CD14-positive monocyte (primary cell): ENCODE measurements around the gene LSG1. TPM values are rescaled to one million over a fixed set of nuclear protein-coding genes. Genes with fewer than 3 reads are reported as not detected.

Experiments
- DNase-seq, 3 donors: peaks; one replicate each; pipeline ENCODE4 v3.0.0-alpha.2; 2011 to 2022
- H2AFZ ChIP-seq: 2 replicates; pipeline ENCODE4 v1.6.0; 2012; ENCODE audit warnings: mild to moderate bottlenecking, low read depth, low read length, inconsistent platforms; ENCODE audit not compliant: insufficient read depth, poor library complexity, severe bottlenecking
- H3K27ac ChIP-seq, 2 donors: 1 replicate in 1 of 2; 2 replicates in 1 of 2; pipeline ENCODE4 v1.5.1; 2012 to 2013; ENCODE audit warnings: low read length in 2 of 2, control low read depth in 1 of 2, inconsistent platforms in 1 of 2, low read depth in 1 of 2, mild to moderate bottlenecking in 1 of 2
- H3K27me3 ChIP-seq, 2 donors: one replicate each; pipeline versions ENCODE4 v1.6.0 to v1.6.1; 2011 to 2013; ENCODE audit warnings: low read length in 2 of 2; ENCODE audit not compliant: control insufficient read depth in 2 of 2, insufficient read depth in 2 of 2
- H3K36me3 ChIP-seq, 2 donors: replicated peaks in 1 of 2; 1 replicate in 1 of 2; 2 replicates in 1 of 2; pipeline versions ENCODE4 v1.5.1 to v1.6.1; 2012 to 2013; ENCODE audit warnings: low read length in 2 of 2, control low read depth in 1 of 2, inconsistent platforms in 1 of 2, mild to moderate bottlenecking in 1 of 2; ENCODE audit not compliant: insufficient read depth in 2 of 2, control insufficient read depth in 1 of 2
- H3K4me1 ChIP-seq, 2 donors: 1 replicate in 1 of 2; 2 replicates in 1 of 2; pipeline versions ENCODE4 v1.5.1 to v1.6.1; 2012 to 2013; ENCODE audit warnings: low read length in 2 of 2, control low read depth in 1 of 2, inconsistent platforms in 1 of 2, mild to moderate bottlenecking in 1 of 2, moderate library complexity in 1 of 2; ENCODE audit not compliant: insufficient read depth in 2 of 2, control insufficient read depth in 1 of 2
- H3K4me2 ChIP-seq: replicated peaks from 2 replicates; pipeline ENCODE3; 2012; ENCODE audit warnings: low read length, moderate library complexity, mild to moderate bottlenecking; ENCODE audit not compliant: poor library complexity, severe bottlenecking; ENCODE audit errors: extremely low read depth
- H3K4me3 ChIP-seq, 3 experiments: fragments of 200-600 bp in 1 of 3; sonication (generic) in 1 of 3; replicated peaks in 1 of 3; 1 replicate in 2 of 3; 2 replicates in 1 of 3; pipeline ENCODE4 v1.5.1; 2011 to 2013; ENCODE audit warnings: low read length in 3 of 3, mild to moderate bottlenecking in 3 of 3, control low read depth in 2 of 3, low read depth in 2 of 3, inconsistent platforms in 1 of 3, moderate library complexity in 1 of 3
- H3K79me2 ChIP-seq: 2 replicates; pipeline ENCODE4 v1.6.0; 2012; ENCODE audit warnings: mild to moderate bottlenecking, control low read depth, inconsistent platforms, low read length, moderate library complexity; ENCODE audit not compliant: insufficient read depth
- H3K9ac ChIP-seq: 2 replicates; pipeline ENCODE4 v1.6.0; 2017; ENCODE audit warnings: low read length, mild to moderate bottlenecking; ENCODE audit not compliant: insufficient read depth, poor library complexity, severe bottlenecking
- H3K9me3 ChIP-seq, 2 donors: replicated peaks in 1 of 2; 1 replicate in 1 of 2; 2 replicates in 1 of 2; pipeline versions ENCODE4 v1.5.1 to v1.6.1; 2012 to 2013; ENCODE audit warnings: low read length in 2 of 2, control low read depth in 1 of 2; ENCODE audit not compliant: control insufficient read depth in 1 of 2, insufficient read depth in 1 of 2
- H4K20me1 ChIP-seq: 2 replicates; pipeline ENCODE4 v1.6.0; 2012; ENCODE audit warnings: mild to moderate bottlenecking, low read length, control low read depth, moderate library complexity; ENCODE audit not compliant: insufficient read depth
- H3K27ac Mint-ChIP-seq, 7 donors: one replicate each; pipeline ENCODE4 v1.8.0; 2020; ENCODE audit warnings: mild to moderate bottlenecking in 7 of 7, mixed read lengths in 7 of 7, moderate library complexity in 6 of 7, inconsistent platforms in 2 of 7
- H3K27me3 Mint-ChIP-seq, 3 donors: one replicate each; pipeline ENCODE4 v1.8.0; 2021 to 2022; ENCODE audit warnings: low read depth in 3 of 3, mild to moderate bottlenecking in 3 of 3, mixed read lengths in 3 of 3, moderate library complexity in 3 of 3, inconsistent platforms in 1 of 3
- H3K36me3 Mint-ChIP-seq, 2 donors: one replicate each; pipeline ENCODE4 v1.8.0; 2020; ENCODE audit warnings: mixed read lengths in 2 of 2, inconsistent platforms in 1 of 2, mild to moderate bottlenecking in 1 of 2
- H3K4me1 Mint-ChIP-seq: one replicate; pipeline ENCODE4 v1.8.0; 2020; ENCODE audit warnings: mild to moderate bottlenecking, mixed read lengths
- H3K4me3 Mint-ChIP-seq, 2 donors: one replicate each; pipeline ENCODE4 v1.8.0; 2020; ENCODE audit warnings: mild to moderate bottlenecking in 2 of 2, mixed read lengths in 2 of 2, moderate library complexity in 1 of 2
- H3K9me3 Mint-ChIP-seq, 7 donors: one replicate each; pipeline ENCODE4 v1.8.0; 2020 to 2022; ENCODE audit warnings: mixed read lengths in 7 of 7, mild to moderate bottlenecking in 6 of 7, moderate library complexity in 6 of 7, inconsistent platforms in 2 of 7
- CTCF ChIP-seq: fragments of 200-600 bp; IDR thresholded peaks from one replicate; pipeline ENCODE4 v1.8.0; 2022; ENCODE audit warnings: antibody characterized with exemption, mild to moderate bottlenecking
- WGBS: methylation state at CpG from one replicate; pipeline ENCODE4 v1.1.5; 2013; ENCODE audit warnings: missing lambda C conversion rate; ENCODE audit not compliant: insufficient coverage; 5-methylcytosine and 5-hydroxymethylcytosine counted together
- intact Hi-C, 2 donors: fragments of 100-400 bp; cut with micrococcal nuclease; formaldehyde crosslinking; loops; one replicate each; pipeline versions ENCODE4 v1.15.0 to v1.15.1; 2023
- polyA plus RNA-seq, 3 donors: library from polyadenylated mRNA; depleted of rRNA in 1 of 3; unstranded in 2 of 3; stranded (reverse) in 1 of 3; fragments of 300-500 nt in 2 of 3; fragments of >200 nt in 1 of 3; fragmentation: Illumina TruSeq in 2 of 3; gene quantifications; 1 replicate in 2 of 3; 2 replicates in 1 of 3; pipeline ENCODE4 v1.2.3, GENCODE V29; 2012 to 2021

The LSG1 gene
- polyA plus RNA-seq, 3 donors: 6.7 to 30.9 (median 9.9) TPM

DNA sequence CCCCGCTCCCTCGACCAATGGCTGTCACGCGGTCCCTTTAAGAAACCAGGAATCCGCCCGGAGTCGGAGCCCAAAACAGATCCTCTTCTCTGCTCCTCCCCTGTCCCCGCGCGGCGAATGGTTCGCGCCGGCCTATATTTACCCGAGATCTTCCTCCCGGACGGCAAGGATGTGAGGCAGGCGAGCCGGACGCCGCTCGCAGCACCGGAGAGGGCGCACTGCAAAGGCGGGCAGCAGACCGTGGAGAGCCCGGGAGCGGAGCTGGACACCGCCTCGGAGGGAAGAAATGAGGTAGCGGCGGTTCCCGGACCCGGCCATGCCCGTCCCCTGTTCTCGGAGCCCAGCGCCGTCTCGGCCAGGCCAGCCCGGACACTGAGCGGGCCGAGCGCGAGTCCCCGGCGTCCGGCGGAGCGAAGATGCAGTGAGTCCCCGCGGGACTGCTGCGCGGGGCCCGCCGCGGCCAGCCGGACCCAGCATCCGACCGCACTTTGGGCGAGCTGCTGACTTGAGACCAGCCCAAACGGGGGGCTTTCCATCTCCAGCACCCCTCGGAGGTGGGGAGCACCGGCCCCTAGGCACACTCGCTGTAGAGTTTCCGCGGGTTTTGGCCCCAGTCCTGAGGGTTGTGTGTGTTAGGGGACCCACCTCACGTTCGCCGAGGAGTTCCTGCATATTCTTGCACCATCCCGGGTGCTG, 13.9 kb upstream of the LSG1 start, which contains the start of gene FAM43A:
Gene FAM43A (plus strand): TSS at position 166 of the 696 bp plus-strand sequence. CDS start 944 bp downstream, outside the sequence.
- DNase-seq: peak; percentile 79 to 92 (median 87)
- intact Hi-C loops: loop anchor here (5.0 to 10.0 kb wide), 6 partner anchors 51 to 839 kb away; no protein-coding TSS in a partner anchor
- TF ChIP-seq CTCF: no peak
- H3K27me3 Mint-ChIP-seq: peaks cover 2 to 3% (median 2%) of the 10 kb centered on the region in 3 donors
- peaks cover 53% of the 10 kb centered on the region for H3K4me1 Mint-ChIP-seq
- Histone ChIP-seq H3K9me3 (no peaks in the 10 kb centered on the region), H2AFZ (peak within 1 kb of the TSS; percentile 89), H3K9ac (peak within 1 kb of the TSS; percentile 87), H3K27ac (peak within 1 kb of the TSS; percentile 52 to 88), H3K79me2 (peaks cover 20% of the 10 kb centered on the region), H3K36me3 (no peaks in the 10 kb centered on the region), H3K27me3 (no peaks in the 10 kb centered on the region), H3K4me1 (peaks cover 45 to 60% of the 10 kb centered on the region in 2 donors), H3K4me2 (peak within 1 kb of the TSS; percentile 99), H3K4me3 (peak within 1 kb of the TSS; percentile 59 to 94 (median 83)), H4K20me1 (peaks cover 32% of the 10 kb centered on the region)
- under 1% methylated on average over 64 of the region's 70 CpGs for WGBS
- H3K9me3 Mint-ChIP-seq: no peaks in the 10 kb centered on the region
- H3K27ac Mint-ChIP-seq: peak within 1 kb of the TSS; percentile 55 to 89 (median 80)
- peak within 1 kb of the TSS; percentile 92 to 97 for H3K4me3 Mint-ChIP-seq
- H3K36me3 Mint-ChIP-seq: peaks cover 0 to 10% of the 10 kb centered on the region in 2 donors

- Histone ChIP-seq H3K9me3 (no peaks in the 10 kb centered on the region), H3K4me1 (peaks cover 45 to 60% of the 10 kb centered on the region in 2 donors), H3K79me2 (peaks cover 20% of the 10 kb centered on the region), H3K9ac (peak overlapping the region; percentile 87), H4K20me1 (peaks cover 32% of the 10 kb centered on the region), H3K36me3 (no peaks in the 10 kb centered on the region), H3K27ac (no peak overlapping the region), H3K27me3 (no peaks in the 10 kb centered on the region), H3K4me2 (peak overlapping the region; percentile 99), H2AFZ (peak overlapping the region; percentile 89), H3K4me3 (peak overlapping the region in 2 of 3 experiments; percentile 83 to 94)
- Mint-ChIP-seq H3K36me3 (peaks cover 0 to 7% of the 10 kb centered on the region in 2 donors), H3K27ac (peak overlapping the region in 6 of 7 donors; percentile 4 to 85 (median 81)), H3K27me3 (peaks cover 2 to 4% (median 2%) of the 10 kb centered on the region in 3 donors), H3K9me3 (no peaks in the 10 kb centered on the region), H3K4me3 (peak overlapping the region; percentile 92 to 97), H3K4me1 (peaks cover 53% of the 10 kb centered on the region)
- no peak for TF ChIP-seq CTCF
- intact Hi-C loops: loop anchor here (5.0 to 10.0 kb wide), 6 partner anchors 52 to 840 kb away; no protein-coding TSS in a partner anchor
- DNase-seq: no peak
- 72% methylated on average over 4 of the region's 13 CpGs for WGBS
Measured at GRCh38 chr3:194685065-194685717, 13.2 kb upstream of the LSG1 start.
